Fibroblast of lung (primary cell): Measurements from ENCODE around the gene DOP1B. TPM values are rescaled to one million over a fixed set of nuclear protein-coding genes. Genes with fewer than 3 reads are reported as not detected.

ENCODE experiments used
- DNase-seq, 2 donors: peaks; one replicate each; pipeline versions ENCODE4 v3.0.0 to v3.0.0-alpha.2; 2010; ENCODE audit warnings: low read depth in 2 of 2
- H2AFZ ChIP-seq: 2 replicates; pipeline ENCODE4 v1.5.1; 2012; ENCODE audit warnings: low read length, control low read depth, inconsistent platforms
- H3K27ac ChIP-seq: 2 replicates; pipeline ENCODE4 v1.5.1; 2011; ENCODE audit warnings: low read length, control low read depth; ENCODE audit not compliant: insufficient read depth
- H3K27me3 ChIP-seq: 2 replicates; pipeline ENCODE4 v1.5.1; 2011; ENCODE audit warnings: mild to moderate bottlenecking, low read length; ENCODE audit not compliant: control insufficient read depth, insufficient read depth
- H3K36me3 ChIP-seq: 2 replicates; pipeline ENCODE4 v1.5.1; 2011; ENCODE audit warnings: low read length; ENCODE audit not compliant: control insufficient read depth, insufficient read depth
- H3K4me1 ChIP-seq: 2 replicates; pipeline ENCODE4 v1.5.1; 2011; ENCODE audit warnings: low read length; ENCODE audit not compliant: control insufficient read depth, insufficient read depth; ENCODE audit errors: extremely low read depth
- H3K4me2 ChIP-seq: 2 replicates; pipeline ENCODE4 v1.5.1; 2011; ENCODE audit warnings: low read length, control low read depth; ENCODE audit not compliant: insufficient read depth; ENCODE audit errors: extremely low read depth
- H3K4me3 ChIP-seq, 4 experiments: fragments of 200-600 bp in 1 of 4; sonication (generic) in 1 of 4; replicated peaks in 1 of 4; 2 replicates each; pipeline ENCODE4 v1.5.1; 2011 to 2016; ENCODE audit warnings: low read length in 4 of 4, low read depth in 3 of 4, mild to moderate bottlenecking in 3 of 4, control low read depth in 2 of 4, inconsistent platforms in 1 of 4, mixed read lengths in 1 of 4; ENCODE audit not compliant: insufficient read depth in 1 of 4; ENCODE audit errors: control extremely low read depth in 1 of 4
- H3K79me2 ChIP-seq: 2 replicates; pipeline ENCODE4 v1.5.1; 2012; ENCODE audit warnings: mild to moderate bottlenecking, low read length, inconsistent platforms; ENCODE audit not compliant: control insufficient read depth, insufficient read depth
- H3K9ac ChIP-seq: 2 replicates; pipeline ENCODE4 v1.5.1; 2011; ENCODE audit warnings: mild to moderate bottlenecking, low read length, control low read depth; ENCODE audit not compliant: insufficient read depth
- H3K9me3 ChIP-seq: 2 replicates; pipeline ENCODE4 v1.5.1; 2012; ENCODE audit warnings: low read depth, low read length; ENCODE audit not compliant: control insufficient read depth, insufficient read depth
- H4K20me1 ChIP-seq: 2 replicates; pipeline ENCODE4 v1.5.1; 2011; ENCODE audit warnings: low read length; ENCODE audit not compliant: control insufficient read depth, insufficient read depth; ENCODE audit errors: extremely low read depth
- CTCF ChIP-seq, 2 donors: IDR thresholded peaks in 1 of 2; conservative IDR thresholded peaks in 1 of 2; 1 replicate in 1 of 2; 2 replicates in 1 of 2; pipeline ENCODE4 v1.5.1; 2011 to 2012; ENCODE audit warnings: low read length in 2 of 2, control low read depth in 1 of 2, inconsistent platforms in 1 of 2, low read depth in 1 of 2, mild to moderate bottlenecking in 1 of 2
- EZH2 ChIP-seq: IDR thresholded peaks from 2 replicates; pipeline ENCODE4 v1.5.1; 2012; ENCODE audit warnings: low read length, control low read depth, mild to moderate bottlenecking; ENCODE audit errors: missing control alignments
- polyA plus RNA-seq, 2 donors: library from polyadenylated mRNA; depleted of rRNA in 1 of 2; stranded (reverse) in 1 of 2; unstranded in 1 of 2; fragments of >200 nt; gene quantifications; 2 replicates each; pipeline ENCODE4 v1.2.1, GENCODE V29; 2011 to 2012; ENCODE audit warnings: missing spikeins in 1 of 2
- total RNA-seq: library from RNA; depleted of rRNA; stranded (reverse); fragments of >200 nt; gene quantifications from 2 replicates; pipeline ENCODE4 v1.2.1, GENCODE V29; 2014

DOP1B gene
- total and polyA plus RNA-seq, 2 donors (not counting 1 experiment from before 2014, with no cell fraction given) = 6.1 to 18.3 TPM

- no peak overlapping the region for H3K4me3 ChIP-seq
- H3K4me2 ChIP-seq = no peak overlapping the region
- peaks cover 6% of the 10 kb centered on the region for H3K4me1 ChIP-seq
- no peak overlapping the region for H3K9ac ChIP-seq
- no peaks in the 10 kb centered on the region for H4K20me1 ChIP-seq
- H3K27ac ChIP-seq = no peak overlapping the region
- no peaks in the 10 kb centered on the region for H3K9me3 ChIP-seq
- no peaks in the 10 kb centered on the region for H3K27me3 ChIP-seq
- no peak for TF ChIP-seq CTCF (conservative IDR thresholded peaks at IDR 0.05 in 1 of 2, IDR thresholded peaks at IDR 0.05 in 1 of 2; ENCODE audit: low read depth in 1 of 2, low read length in 2 of 2)
- no peak for TF ChIP-seq EZH2
- DNase-seq = no peak
- H2AFZ ChIP-seq = no peak overlapping the region
- no peaks in the 10 kb centered on the region for H3K36me3 ChIP-seq
- no peaks in the 10 kb centered on the region for H3K79me2 ChIP-seq
These were observed 8.7 kb upstream of the DOP1B start for GRCh38 chr21:36147911-36148310.

GRCh38 chr21:36148886-36149285 is 7.7 kb upstream of the DOP1B start:
- no peak overlapping the region for H3K4me3 ChIP-seq
- DNase-seq = no peak
- H3K27ac ChIP-seq = no peak overlapping the region
- no peak overlapping the region for H3K4me2 ChIP-seq
- H3K79me2 ChIP-seq = no peaks in the 10 kb centered on the region
- H3K27me3 ChIP-seq = no peaks in the 10 kb centered on the region
- H3K36me3 ChIP-seq = no peaks in the 10 kb centered on the region
- no peak overlapping the region for H3K9ac ChIP-seq
- no peaks in the 10 kb centered on the region for H3K9me3 ChIP-seq
- no peak for TF ChIP-seq EZH2
- no peak for TF ChIP-seq CTCF (conservative IDR thresholded peaks at IDR 0.05 in 1 of 2, IDR thresholded peaks at IDR 0.05 in 1 of 2; ENCODE audit: low read depth in 1 of 2, low read length in 2 of 2)
- H3K4me1 ChIP-seq = peaks cover 6% of the 10 kb centered on the region
- no peak overlapping the region for H2AFZ ChIP-seq
- H4K20me1 ChIP-seq = no peaks in the 10 kb centered on the region

- Histone ChIP-seq H3K36me3 (no peaks in the 10 kb centered on the region), H3K27me3 (no peaks in the 10 kb centered on the region), H3K9me3 (no peaks in the 10 kb centered on the region), H3K4me3 (no peak overlapping the region), H3K4me1 (peaks cover 6% of the 10 kb centered on the region), H2AFZ (peak overlapping the region; percentile 11), H4K20me1 (no peaks in the 10 kb centered on the region), H3K4me2 (no peak overlapping the region), H3K27ac (no peak overlapping the region), H3K9ac (no peak overlapping the region), H3K79me2 (no peaks in the 10 kb centered on the region)
- TF ChIP-seq CTCF (conservative IDR thresholded peaks at IDR 0.05 in 1 of 2, IDR thresholded peaks at IDR 0.05 in 1 of 2; ENCODE audit: low read depth in 1 of 2, low read length in 2 of 2) (no peak), EZH2 (no peak)
- DNase-seq = peak; percentile 58 to 81
These were observed 6.6 kb upstream of the DOP1B start for GRCh38 chr21:36149788-36150711.
